Muscle layer of colon (tissue), 2 donors: ENCODE measurements around the gene ZCRB1.

Source experiments
- H3K27ac ChIP-seq: one replicate; pipeline ENCODE4 v1.7.0; 2013; ENCODE audit warnings: low read depth, mild to moderate bottlenecking, low read length, moderate library complexity
- H3K27me3 ChIP-seq, 2 donors: one replicate each; pipeline ENCODE4 v1.7.0; 2013; ENCODE audit warnings: low read length in 2 of 2, mild to moderate bottlenecking in 2 of 2; ENCODE audit not compliant: insufficient read depth in 2 of 2, control insufficient read depth in 1 of 2
- H3K36me3 ChIP-seq: one replicate; pipeline ENCODE4 v1.7.0; 2013; ENCODE audit warnings: mild to moderate bottlenecking, low read length; ENCODE audit not compliant: insufficient read depth
- H3K4me1 ChIP-seq: one replicate; pipeline ENCODE4 v1.7.0; 2013; ENCODE audit warnings: mild to moderate bottlenecking, low read length; ENCODE audit not compliant: insufficient read depth
- H3K4me3 ChIP-seq, 2 donors: one replicate each; pipeline ENCODE4 v1.7.0; 2013; ENCODE audit warnings: low read length in 2 of 2, low read depth in 1 of 2, mild to moderate bottlenecking in 1 of 2, moderate library complexity in 1 of 2
- H3K9ac ChIP-seq: one replicate; pipeline ENCODE4 v1.7.0; 2013; ENCODE audit warnings: low read length
- H3K9me3 ChIP-seq: one replicate; pipeline ENCODE4 v1.7.0; 2013; ENCODE audit warnings: mild to moderate bottlenecking, low read length
- donor health status: abdominal sarcoma.
- donor health status: Adenocarcinoma of cecum.

Gene ZCRB1

GRCh38 chr12:42288544-42288943, 37.4 kb downstream of the ZCRB1 start:
- Histone ChIP-seq H3K9me3 (no peaks in the 10 kb centered on the region), H3K4me3 (no peak overlapping the region), H3K27me3 (no peaks in the 10 kb centered on the region), H3K9ac (no peak overlapping the region), H3K27ac (no peak overlapping the region), H3K36me3 (no peaks in the 10 kb centered on the region), H3K4me1 (no peaks in the 10 kb centered on the region)

- no peaks in the 10 kb centered on the region for H3K4me1 ChIP-seq
- no peak overlapping the region for H3K9ac ChIP-seq
- no peaks in the 10 kb centered on the region for H3K9me3 ChIP-seq
- no peak overlapping the region for H3K4me3 ChIP-seq
- H3K27me3 ChIP-seq: no peaks in the 10 kb centered on the region
- H3K27ac ChIP-seq: no peak overlapping the region
- H3K36me3 ChIP-seq: no peaks in the 10 kb centered on the region
Measured at GRCh38 chr12:42286741-42287140, 39.2 kb downstream of the ZCRB1 start.

- H3K9ac ChIP-seq: no peak overlapping the region
- H3K4me3 ChIP-seq: no peak overlapping the region
- H3K27me3 ChIP-seq: no peaks in the 10 kb centered on the region
- H3K36me3 ChIP-seq: no peaks in the 10 kb centered on the region
- no peak overlapping the region for H3K27ac ChIP-seq
- H3K9me3 ChIP-seq: no peaks in the 10 kb centered on the region
- H3K4me1 ChIP-seq: no peaks in the 10 kb centered on the region
Measured at GRCh38 chr12:42285431-42285830, 40.5 kb downstream of the ZCRB1 start.

DNA sequence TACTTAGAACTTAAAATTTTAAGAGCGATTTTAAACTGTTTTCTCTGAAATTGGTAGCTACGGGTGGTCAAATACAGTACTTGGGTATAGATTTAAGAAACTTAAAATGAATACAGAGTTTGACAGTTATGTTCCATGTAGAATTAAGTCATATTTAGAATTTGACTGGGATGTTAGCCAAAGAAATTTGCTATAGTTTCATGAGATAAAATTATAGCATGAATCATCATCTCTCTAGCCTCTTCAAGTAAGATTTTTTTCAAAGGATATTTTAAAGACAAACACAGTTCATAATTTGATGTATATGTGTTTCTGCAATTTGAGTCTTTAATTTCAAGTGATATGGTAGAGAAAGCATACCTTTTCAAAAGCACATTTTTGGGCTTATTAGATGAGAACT, 41.0 kb downstream of the ZCRB1 start:
- H3K9ac ChIP-seq: no peak overlapping the region
- no peaks in the 10 kb centered on the region for H3K27me3 ChIP-seq
- H3K36me3 ChIP-seq: no peaks in the 10 kb centered on the region
- H3K9me3 ChIP-seq: no peaks in the 10 kb centered on the region
- H3K4me1 ChIP-seq: no peaks in the 10 kb centered on the region
- H3K4me3 ChIP-seq: no peak overlapping the region
- H3K27ac ChIP-seq: no peak overlapping the region

DNA sequence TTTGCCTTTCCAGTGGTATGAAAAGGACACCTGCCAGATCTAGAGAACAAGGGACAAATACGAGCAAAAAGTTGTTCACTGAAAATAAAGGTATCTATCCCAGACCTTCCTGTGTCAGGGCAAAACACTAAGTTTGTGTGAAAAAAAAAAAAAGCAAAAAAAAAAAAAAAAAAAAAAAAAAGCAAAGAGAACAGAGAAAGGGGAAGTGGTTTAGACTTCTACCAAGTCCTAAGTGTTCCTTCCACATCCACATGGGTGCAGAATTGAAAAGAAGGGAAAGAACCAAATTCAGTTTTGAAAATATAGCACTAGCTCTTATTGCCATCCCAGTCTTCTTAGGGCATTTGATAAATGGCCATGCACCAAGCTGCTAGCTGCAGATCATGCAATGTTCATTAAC, 41.7 kb downstream of the ZCRB1 start:
- Histone ChIP-seq H3K27ac (no peak overlapping the region), H3K4me1 (no peaks in the 10 kb centered on the region), H3K9ac (no peak overlapping the region), H3K9me3 (no peaks in the 10 kb centered on the region), H3K4me3 (no peak overlapping the region), H3K27me3 (no peaks in the 10 kb centered on the region), H3K36me3 (no peaks in the 10 kb centered on the region)

DNA sequence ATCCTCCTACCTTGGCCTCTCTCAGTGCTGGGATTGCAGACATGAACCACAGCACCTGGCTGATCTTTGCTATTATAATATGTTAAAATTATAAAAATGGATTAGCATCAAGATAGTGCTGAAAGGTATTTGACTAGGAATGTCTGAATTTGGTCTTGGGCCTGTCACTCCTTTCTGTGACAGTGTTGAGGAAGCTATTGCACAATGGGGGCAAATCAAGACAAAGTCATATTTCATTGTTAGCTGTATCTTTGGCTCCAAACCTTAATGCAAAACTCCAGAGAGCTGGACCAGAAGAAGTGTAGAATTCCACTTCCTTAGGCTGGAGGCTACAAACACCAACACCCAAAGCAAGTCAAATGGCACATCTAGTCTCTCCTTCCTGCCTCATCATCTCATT, 42.2 kb downstream of the ZCRB1 start:
- Histone ChIP-seq H3K4me1 (no peaks in the 10 kb centered on the region), H3K4me3 (no peak overlapping the region), H3K9me3 (no peaks in the 10 kb centered on the region), H3K9ac (no peak overlapping the region), H3K27ac (no peak overlapping the region), H3K27me3 (no peaks in the 10 kb centered on the region), H3K36me3 (no peaks in the 10 kb centered on the region)

DNA sequence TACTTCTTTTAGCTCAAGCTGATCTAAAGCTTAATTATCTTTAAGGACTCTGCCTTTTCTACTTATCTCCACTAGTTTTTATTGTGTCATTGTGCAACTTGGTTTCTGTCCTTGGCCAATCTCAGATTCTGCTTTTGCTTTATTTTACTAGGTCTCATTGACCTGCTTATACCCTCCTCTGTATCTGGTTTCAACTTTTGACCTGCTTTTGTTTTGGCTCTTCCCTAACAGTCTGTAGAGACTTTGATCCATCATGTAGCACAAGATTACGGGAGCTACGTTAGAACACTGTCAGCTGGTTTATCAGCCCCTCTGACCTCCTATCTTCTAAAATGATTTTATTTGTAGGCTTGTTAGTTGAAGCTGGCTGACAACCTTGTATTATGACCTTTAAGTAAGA, 43.6 kb downstream of the ZCRB1 start:
- Histone ChIP-seq H3K9ac (no peak overlapping the region), H3K36me3 (no peaks in the 10 kb centered on the region), H3K4me1 (no peaks in the 10 kb centered on the region), H3K27me3 (no peaks in the 10 kb centered on the region), H3K9me3 (no peaks in the 10 kb centered on the region), H3K27ac (no peak overlapping the region), H3K4me3 (no peak overlapping the region)

DNA sequence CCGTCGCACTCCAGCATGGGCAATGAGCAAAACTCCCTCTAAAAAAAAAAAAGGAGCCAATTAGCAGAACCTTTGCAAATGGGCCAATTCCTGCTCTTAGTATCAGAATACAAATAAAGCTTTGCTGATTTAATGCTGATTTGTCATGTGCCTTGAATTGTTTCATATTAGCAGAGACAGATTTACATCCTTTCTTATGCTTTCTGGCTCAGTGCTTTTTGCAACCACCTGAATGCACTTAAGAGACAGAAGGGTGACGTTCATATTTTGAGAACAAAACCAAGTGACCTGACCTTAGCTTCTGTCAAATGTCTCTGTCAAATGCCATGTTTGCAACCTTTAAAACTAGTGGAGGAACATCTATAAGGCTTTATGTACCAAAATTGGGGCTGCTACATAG, 44.0 kb downstream of the ZCRB1 start:
- Histone ChIP-seq H3K27me3 (no peaks in the 10 kb centered on the region), H3K4me1 (no peaks in the 10 kb centered on the region), H3K27ac (no peak overlapping the region), H3K36me3 (no peaks in the 10 kb centered on the region), H3K9ac (no peak overlapping the region), H3K4me3 (no peak overlapping the region), H3K9me3 (no peaks in the 10 kb centered on the region)

- no peaks in the 10 kb centered on the region for H3K36me3 ChIP-seq
- H3K27ac ChIP-seq: no peak overlapping the region
- no peaks in the 10 kb centered on the region for H3K27me3 ChIP-seq
Measured at GRCh38 chr12:42281278-42281677, 44.6 kb downstream of the ZCRB1 start.

GRCh38 chr12:42278128-42278510, 47.8 kb downstream of the ZCRB1 start:
- Histone ChIP-seq H3K4me1 (no peaks in the 10 kb centered on the region), H3K9me3 (no peaks in the 10 kb centered on the region), H3K4me3 (no peak overlapping the region), H3K9ac (no peak overlapping the region), H3K27ac (no peak overlapping the region), H3K27me3 (no peaks in the 10 kb centered on the region), H3K36me3 (no peaks in the 10 kb centered on the region)

More at GRCh38 chr12:42281278-42281677, 44.6 kb downstream of the ZCRB1 start:
- Histone ChIP-seq H3K4me1 (no peaks in the 10 kb centered on the region), H3K9me3 (no peaks in the 10 kb centered on the region), H3K4me3 (no peak overlapping the region), H3K9ac (no peak overlapping the region)

DNA sequence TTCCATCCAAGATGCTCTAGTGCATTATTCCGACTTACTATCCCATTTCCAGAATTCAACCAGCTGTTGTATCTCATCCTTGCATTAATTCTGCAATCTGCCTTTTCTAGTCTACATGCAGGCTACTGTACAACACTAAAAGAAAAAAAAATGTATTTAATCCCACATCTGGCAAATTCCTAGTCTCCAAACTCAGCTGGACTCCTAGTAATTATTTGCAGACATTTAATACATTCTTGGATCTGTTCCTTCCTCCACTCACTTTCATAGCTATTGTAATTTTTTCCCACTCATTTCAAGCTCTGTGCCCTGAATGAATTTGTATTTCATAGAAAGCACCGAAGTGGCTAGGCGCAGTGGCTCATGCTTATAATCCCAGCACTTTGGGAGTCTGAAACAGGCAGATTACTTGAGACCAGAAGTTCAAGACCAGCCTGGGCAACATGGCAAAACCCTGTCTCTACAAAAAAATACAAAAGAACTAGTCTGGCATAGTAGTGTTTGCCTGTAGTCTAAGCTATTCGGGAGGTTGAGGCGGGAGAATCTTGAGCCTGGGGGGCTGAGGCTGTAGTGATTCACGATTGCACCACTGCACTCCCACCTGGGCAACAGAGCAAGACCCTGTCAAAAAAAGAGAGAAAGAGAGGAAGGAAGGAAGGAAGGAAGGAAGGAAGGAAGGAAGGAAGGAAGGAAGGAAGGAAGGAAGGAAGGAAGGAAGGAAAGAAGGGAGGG, 48.3 kb downstream of the ZCRB1 start:
- Histone ChIP-seq H3K9ac (no peak overlapping the region), H3K9me3 (no peaks in the 10 kb centered on the region), H3K27me3 (no peaks in the 10 kb centered on the region), H3K36me3 (no peaks in the 10 kb centered on the region), H3K27ac (no peak overlapping the region), H3K4me1 (no peaks in the 10 kb centered on the region), H3K4me3 (no peak overlapping the region)

DNA sequence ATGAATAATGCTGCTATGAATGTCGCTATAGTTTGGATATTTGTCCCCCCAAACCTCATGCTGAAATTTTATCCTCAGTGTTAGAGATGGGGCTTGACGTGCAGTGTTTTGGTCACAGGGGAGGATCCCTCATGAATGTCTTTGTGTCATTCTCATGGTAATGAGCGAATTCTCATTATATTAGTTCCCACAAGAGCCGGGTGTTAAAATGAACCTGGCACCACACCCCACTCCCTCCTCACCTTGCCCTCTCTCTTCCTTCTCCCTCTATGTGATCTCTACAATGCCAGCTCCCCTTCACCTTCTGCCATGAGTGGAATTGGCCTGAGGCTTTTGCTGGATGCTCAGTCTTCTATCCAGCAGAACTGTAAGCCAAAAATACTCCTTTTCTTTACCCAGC, 50.4 kb downstream of the ZCRB1 start:
- H3K4me1 ChIP-seq: no peaks in the 10 kb centered on the region
- no peaks in the 10 kb centered on the region for H3K36me3 ChIP-seq
- no peaks in the 10 kb centered on the region for H3K9me3 ChIP-seq
- no peak overlapping the region for H3K4me3 ChIP-seq
- no peak overlapping the region for H3K9ac ChIP-seq
- no peaks in the 10 kb centered on the region for H3K27me3 ChIP-seq
- no peak overlapping the region for H3K27ac ChIP-seq
